C4-2B (cell line): Measurements from ENCODE around the gene CA11.

Experiments
- ZFX ChIP-seq: fragments of 450-650 bp; IDR thresholded peaks from 2 replicates; pipeline ENCODE4 v1.6.1; 2017
- TF ChIP-seq, protein P1 (sequence below): fragments of 450-650 bp; conservative IDR thresholded peaks from 2 replicates; pipeline ENCODE4 v1.5.1; 2017; ENCODE audit warnings: mild to moderate bottlenecking

GRCh38 chr19:48613852-48614435 is 32.0 kb downstream of the CA11 start:
- TF ChIP-seq, protein P1, sequence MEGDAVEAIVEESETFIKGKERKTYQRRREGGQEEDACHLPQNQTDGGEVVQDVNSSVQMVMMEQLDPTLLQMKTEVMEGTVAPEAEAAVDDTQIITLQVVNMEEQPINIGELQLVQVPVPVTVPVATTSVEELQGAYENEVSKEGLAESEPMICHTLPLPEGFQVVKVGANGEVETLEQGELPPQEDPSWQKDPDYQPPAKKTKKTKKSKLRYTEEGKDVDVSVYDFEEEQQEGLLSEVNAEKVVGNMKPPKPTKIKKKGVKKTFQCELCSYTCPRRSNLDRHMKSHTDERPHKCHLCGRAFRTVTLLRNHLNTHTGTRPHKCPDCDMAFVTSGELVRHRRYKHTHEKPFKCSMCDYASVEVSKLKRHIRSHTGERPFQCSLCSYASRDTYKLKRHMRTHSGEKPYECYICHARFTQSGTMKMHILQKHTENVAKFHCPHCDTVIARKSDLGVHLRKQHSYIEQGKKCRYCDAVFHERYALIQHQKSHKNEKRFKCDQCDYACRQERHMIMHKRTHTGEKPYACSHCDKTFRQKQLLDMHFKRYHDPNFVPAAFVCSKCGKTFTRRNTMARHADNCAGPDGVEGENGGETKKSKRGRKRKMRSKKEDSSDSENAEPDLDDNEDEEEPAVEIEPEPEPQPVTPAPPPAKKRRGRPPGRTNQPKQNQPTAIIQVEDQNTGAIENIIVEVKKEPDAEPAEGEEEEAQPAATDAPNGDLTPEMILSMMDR, result no peak
- no peak for TF ChIP-seq ZFX
